ENCODE results near the gene NOS1.

Gene NOS1

GRCh38 chr12:117329756-117330155, 31.7 kb downstream of the NOS1 start:
- DNase-seq: no peak

- peak; percentile 63 for DNase-seq
These were observed 32.8 kb downstream of the NOS1 start for GRCh38 chr12:117328556-117329100.

- no peak for DNase-seq
These were observed 39.0 kb downstream of the NOS1 start for GRCh38 chr12:117322428-117322827.

GRCh38 chr12:117321572-117321971, 39.9 kb downstream of the NOS1 start:
- no peak for DNase-seq

GRCh38 chr12:117318591-117318990, 42.8 kb downstream of the NOS1 start:
- DNase-seq: no peak

- no peak for DNase-seq
These were observed 45.1 kb downstream of the NOS1 start for GRCh38 chr12:117316336-117316735.

GRCh38 chr12:117313926-117314325, 47.5 kb downstream of the NOS1 start:
- no peak for DNase-seq

- no peak for DNase-seq
These were observed 48.7 kb downstream of the NOS1 start for GRCh38 chr12:117312770-117313169.

GRCh38 chr12:117309276-117309925, 52.0 kb downstream of the NOS1 start:
- no peak for DNase-seq

GRCh38 chr12:117300174-117300573, 61.3 kb downstream of the NOS1 start:
- DNase-seq: no peak

- DNase-seq: no peak
These were observed 62.7 kb downstream of the NOS1 start for GRCh38 chr12:117298648-117299225.

GRCh38 chr12:117298191-117298590, 63.2 kb downstream of the NOS1 start:
- no peak for DNase-seq

- peak; percentile 98 for DNase-seq
These were observed 67.2 kb downstream of the NOS1 start for GRCh38 chr12:117294189-117294603.

- DNase-seq: no peak
These were observed 67.9 kb downstream of the NOS1 start for GRCh38 chr12:117293510-117293909.

- no peak for DNase-seq
These were observed 68.7 kb downstream of the NOS1 start for GRCh38 chr12:117292688-117293087.

- peak; percentile 61 for DNase-seq
These were observed 77.3 kb downstream of the NOS1 start for GRCh38 chr12:117284140-117284539.

- no peak for DNase-seq
These were observed 78.9 kb downstream of the NOS1 start for GRCh38 chr12:117282490-117282889.

- DNase-seq: no peak
These were observed 81.3 kb downstream of the NOS1 start for GRCh38 chr12:117280019-117280680.

GRCh38 chr12:117279606-117280005, 81.8 kb downstream of the NOS1 start:
- DNase-seq: no peak

GRCh38 chr12:117277875-117278274, 83.6 kb downstream of the NOS1 start:
- DNase-seq: no peak

- no peak for DNase-seq
These were observed 88.3 kb downstream of the NOS1 start for GRCh38 chr12:117273091-117273490.

GRCh38 chr12:117272690-117273089, 88.7 kb downstream of the NOS1 start:
- DNase-seq: no peak

- DNase-seq: no peak
These were observed 98.7 kb downstream of the NOS1 start for GRCh38 chr12:117262749-117263148.

GRCh38 chr12:117261247-117261646, 100.2 kb downstream of the NOS1 start:
- DNase-seq: no peak

All from NCI-H524 treated with DMSO at 0.1 percent for 48 hours (cell line).